Fibroblast of the conjunctiva (primary cell): Measurements from ENCODE around the gene FAM241B.

Experiments
- DNase-seq: peaks from one replicate; pipeline ENCODE4 v3.0.0-alpha.2; 2010; ENCODE audit warnings: low read depth

FAM241B gene

DNA sequence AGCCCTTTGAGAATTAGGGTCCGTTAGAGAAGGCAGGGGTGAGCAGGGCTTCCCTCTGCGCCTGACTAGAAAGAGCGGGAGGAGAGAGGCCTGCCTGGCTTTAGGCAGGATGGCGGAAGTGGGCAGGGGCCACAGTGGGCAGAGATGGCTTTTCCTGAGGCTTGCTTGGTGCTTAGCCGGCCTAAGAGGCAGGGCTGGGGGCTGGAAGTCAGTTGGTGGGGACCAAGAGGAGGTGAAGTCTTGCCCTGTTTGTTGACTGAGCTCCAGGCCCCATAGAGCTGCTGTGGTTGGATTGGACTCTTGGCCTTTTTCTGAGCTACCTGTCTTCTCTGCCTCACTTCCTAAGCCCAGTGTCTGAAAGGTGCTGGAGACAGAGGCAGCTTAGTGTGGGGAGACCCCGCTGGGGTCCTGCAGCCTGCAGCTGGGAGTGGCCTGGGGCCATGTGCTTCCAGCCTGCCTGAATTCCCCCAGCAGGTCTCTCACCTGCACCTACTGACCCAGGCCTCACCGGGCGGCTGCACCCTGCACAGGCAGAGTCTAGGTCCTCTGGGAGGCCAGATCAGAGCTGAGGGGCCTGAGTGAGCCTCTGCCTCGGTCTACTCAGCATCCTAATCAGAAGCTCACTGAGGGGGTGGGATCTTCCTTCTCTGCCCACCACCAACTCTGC, 4.8 kb downstream of the FAM241B start:
- no peak for DNase-seq

DNA sequence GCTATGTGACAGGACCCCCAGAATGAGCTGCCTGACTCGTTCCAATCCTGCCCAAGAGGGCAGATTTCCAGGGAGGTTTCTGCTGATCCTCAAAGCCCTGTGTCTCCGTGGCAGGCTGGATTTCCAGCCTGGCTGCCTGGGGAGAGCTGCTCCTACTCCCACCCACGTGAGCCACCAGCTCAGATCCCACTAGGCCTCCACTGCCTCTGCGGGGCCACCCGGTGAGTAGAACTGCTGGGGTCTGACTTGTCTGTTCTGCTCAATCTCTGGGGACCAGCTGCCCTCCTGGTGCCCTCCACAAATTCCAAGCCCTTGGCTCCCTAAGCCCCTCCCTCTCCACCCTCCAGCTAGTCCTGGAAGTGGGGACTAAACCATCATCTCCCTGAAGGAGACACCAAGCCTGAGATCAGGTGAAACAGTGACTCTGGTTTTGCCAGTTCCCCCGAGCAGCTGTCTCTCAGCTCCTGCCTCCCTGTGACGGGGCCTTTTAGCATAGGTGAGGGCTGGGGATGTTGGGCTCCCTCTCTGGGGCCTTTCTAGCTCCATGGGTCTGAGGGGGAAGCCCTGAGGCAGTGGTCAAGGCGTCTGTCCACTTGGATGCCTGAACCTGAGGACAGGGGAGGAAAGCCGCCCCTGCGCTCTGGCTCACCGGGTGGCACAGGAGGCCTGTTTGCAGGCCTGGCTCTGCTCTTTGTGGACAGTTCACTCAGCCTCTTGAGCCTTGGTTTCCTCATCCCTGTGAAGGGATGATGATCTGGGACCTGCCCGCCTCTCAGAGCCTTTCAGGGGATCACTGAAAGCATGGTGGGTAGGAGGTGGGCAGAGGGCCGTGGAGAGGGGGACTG, 5.6 kb downstream of the FAM241B start:
- DNase-seq: no peak

DNA sequence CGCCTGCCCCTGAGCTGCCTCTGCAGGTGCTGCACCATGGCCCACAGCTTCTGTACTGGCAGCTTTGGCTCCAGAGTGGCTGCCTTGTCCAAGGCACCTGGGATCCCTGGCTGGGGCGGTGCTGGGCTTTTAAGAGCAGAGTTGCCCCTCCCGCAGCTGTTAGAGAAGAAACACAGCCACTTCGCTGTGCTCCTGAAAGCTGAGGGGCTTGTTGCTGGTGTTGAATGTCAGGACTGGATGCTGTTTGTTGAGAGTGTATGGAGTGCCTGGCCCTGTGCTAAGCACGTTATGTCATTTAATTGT, 6.2 kb downstream of the FAM241B start:
- no peak for DNase-seq

DNA sequence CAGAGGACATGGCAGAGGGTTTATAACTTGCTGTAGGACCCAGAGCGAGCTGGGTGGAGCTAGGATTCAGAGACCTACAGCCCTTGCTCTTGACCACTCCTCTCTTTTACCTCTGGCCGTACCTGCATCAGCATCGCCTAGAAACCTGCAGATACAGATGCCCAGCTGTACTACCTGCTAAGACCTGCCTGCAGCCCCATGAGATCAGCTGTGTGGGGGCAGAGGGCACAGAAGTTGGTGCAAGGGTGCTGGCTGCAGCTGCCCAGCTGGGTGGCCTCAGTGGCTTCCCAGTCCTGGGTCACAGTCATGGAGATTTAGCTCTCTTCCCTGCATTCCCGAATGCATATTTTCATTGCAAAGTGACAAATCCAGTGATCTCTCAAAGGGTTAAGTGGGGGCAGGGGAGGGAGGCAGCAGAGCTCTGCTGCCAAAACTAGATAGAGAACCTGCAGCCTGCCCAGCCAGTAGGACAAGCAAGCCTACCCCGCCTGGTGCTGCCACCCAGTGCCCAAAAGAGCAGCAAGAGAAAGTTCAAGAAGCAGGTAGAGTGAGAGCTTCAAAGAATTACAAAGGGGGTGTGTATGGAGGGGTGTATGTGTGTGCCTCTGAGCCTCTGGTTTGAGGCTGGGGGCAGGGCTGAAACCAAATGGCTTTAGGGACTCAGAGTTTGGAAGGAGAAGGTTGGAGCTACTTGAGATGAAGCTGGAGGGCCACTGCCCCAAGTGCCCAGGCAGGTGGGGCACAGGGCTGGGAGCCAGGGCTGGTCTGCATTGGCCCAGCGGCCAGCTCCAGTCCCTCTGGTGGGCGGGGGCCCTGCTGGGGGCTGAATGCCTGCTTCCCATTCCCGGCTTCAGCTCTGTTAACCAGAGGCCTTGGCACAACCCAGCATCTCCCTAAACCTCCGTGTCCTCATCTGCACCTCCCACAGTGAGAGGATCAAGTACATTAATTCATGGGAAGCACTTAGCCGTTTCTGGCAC, 6.9 kb downstream of the FAM241B start:
- no peak for DNase-seq

DNA sequence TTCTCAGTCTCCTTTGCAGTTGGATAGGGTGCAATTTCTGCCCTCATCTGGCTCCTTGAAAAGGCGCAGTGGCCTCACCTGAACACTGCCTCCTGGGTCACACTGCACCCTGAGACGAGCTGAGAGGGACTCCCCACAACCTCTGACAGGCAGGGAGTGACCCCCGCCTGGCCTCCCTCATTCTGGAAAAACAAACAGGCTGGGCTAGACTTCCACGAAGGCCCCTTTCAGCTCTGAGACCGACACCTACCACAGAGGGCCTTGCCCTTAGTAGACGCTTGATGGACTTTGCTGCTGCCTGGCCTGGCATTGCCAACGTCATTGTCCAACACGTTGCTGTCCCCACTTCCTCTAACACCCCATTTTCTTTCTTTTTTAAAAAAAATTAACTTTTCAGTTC, 8.6 kb downstream of the FAM241B start:
- no peak for DNase-seq

DNA sequence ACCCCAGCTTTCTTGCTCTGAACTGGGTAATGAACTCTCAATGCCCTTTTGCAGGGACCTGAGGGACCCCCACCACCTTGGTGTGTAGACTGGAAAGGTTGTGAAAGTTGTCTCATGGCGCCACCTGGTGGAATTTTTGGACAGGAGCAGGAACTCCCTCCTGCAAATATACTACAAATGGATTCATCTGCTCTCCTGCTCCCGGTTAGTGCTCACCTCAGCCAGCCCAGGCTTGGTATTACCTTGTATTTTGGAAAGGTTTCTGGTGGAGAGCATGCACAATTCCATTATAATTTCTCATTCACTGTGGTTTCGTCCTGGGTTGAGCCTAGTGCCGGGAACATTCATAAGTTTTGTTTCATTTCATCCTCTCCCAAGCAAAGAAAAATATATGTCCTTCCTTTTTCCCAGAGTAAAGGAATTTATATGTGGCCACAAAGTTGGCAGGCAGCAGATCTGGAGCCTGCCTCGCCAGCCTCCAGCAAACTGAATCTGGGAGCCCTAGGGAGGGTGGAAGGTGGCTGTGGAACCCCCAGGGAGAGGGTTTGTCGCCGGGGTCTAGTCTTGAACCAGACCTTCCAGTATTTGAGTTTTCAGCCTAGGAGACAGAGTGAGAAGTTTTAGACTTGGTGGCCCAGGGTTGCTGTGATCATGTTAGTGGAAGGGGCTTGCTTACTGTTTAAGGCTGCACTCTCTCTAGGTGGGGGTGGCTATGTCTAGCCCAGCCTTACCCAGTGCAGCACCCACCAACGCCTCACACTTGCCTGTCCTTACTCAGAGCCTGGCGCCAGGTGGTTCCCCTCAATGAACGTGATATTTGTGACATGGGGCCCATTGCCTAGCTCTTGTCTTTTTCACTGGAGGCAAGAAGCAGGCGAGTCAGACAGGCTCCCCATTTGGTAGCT, 9.5 kb downstream of the FAM241B start:
- peak; percentile 42 for DNase-seq

DNA sequence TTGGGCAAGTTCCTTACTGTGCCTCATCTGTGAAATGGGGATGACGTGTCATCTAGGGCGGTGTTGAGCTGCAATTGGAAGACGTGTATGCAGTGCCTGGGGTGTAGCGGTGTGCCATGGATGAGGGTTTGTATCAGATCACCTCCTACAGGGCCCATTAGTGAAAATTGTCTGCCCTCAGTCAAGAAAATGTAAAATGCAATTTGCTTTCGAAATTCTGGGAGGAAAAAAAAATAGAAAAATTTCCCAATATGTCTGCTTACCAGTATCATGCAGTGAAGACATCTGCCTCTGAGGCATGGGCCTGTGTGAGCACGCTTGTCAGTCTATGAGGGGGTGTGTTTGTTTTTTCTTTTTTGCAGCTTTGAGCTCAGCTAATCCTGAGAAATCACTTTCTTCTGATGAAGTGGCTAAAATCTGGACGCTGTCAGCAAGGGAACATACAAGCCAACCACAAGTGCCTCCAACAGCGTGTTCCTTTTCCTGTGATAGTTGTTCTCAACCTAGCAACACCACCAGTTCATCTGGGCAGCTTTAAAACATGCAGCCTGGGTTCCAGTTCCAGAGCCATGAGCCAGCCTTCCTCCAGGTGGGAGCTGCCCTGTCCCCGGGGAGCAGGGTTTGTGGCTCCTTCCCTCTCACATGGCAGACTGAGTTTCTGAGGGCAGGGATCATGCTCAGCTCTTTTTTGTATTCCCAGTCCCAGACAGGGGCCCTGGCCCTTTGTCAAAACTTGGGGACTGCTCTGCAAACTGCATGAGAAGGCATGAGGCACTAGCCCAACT, 10.3 kb downstream of the FAM241B start:
- DNase-seq: no peak

DNA sequence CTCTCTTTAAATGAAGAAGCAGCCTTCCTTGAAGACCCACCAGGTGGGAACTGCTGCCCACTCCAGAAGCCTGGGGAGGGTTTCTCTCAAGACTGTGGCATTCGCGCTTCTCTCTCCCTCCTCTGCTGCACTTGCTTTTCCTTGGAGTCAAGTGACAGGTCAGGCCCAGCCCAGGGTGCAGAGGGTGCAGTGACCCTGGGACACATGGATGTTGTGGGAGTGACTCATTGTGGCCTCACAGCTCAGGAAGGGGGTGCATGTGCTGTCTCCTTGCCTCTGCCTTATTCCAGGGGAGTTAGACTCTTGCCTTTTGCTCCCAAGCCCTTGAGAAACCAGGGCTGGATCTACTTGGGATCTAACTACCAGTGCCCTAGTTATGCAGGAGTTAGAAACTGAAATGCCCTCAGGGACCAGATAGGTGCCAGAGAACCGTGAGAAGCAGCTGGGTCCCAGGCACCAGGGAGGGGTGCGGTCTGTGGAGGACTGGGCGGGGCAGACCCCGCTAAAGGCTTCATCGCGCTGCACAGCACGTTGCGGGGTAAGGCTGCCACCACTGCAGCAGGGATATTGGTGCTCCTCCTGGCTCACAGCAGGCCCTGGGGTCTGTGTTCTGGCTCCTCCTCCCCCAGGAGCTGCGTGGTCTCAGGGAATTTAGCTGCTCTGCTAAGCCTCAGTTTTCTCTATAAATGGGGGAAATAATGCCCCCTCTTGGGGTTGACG, 11.4 kb downstream of the FAM241B start:
- no peak for DNase-seq

DNA sequence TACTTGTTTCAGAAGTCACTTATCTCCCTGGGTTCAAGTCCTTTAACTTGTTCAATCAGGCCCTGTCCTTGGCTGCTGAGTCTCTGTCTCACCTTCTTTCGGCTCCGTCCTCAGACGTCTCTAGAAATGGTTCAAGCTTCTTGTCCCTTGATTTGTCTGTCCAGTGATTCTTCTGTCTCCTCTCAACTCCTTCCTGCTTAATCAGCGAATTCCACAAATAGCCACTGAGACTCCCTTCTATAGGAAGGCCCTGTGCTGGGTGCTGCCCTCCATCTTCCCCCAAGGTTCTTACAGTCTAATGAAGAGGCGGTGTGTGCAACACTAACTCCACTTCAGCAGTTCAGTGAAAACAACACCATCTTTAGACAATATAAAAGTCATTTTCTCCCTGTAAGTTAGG, 12.7 kb downstream of the FAM241B start:
- DNase-seq: no peak

DNA sequence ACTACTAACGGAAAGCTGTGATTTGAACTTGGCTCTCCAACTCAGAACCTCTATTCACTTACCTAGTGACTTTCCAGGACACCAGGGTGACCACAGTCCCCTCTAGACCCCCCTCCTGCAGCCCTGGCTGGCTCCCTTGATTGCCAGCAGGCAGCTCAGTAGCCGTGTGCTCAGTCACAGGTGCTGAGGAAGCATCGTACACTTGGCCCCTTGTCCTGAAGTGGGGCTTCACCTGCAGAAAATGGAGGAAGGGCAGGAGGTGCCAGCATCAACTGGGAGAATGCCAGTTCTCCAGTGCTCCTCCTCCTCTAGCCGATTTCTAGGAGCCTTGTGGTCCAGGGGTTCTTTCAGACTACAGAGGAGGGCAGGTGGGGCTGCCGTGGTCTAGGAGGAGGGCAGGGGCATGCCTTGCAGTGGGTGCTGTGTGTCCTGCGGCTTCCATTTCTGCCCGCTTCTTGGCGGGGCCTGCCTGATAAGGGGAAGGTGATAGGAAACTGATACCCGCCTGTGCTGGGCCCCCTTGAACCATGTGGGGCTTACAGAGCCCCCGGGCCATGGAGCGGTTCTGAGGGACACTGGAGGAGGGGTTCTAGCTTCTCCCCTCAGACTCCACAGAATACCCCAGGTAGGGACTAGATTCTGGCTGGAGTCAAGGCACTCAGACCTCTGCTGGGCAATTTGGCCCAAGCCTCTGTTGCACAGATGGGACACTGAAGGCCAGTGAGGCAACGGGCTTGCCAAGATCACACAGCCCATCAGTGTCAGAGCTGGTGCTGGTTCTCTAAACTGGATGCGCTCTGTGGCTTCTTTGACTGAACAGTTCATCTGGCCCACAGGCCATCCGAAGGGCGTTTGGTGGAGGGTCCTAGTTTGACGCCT, 14.0 kb downstream of the FAM241B start:
- DNase-seq: no peak

DNA sequence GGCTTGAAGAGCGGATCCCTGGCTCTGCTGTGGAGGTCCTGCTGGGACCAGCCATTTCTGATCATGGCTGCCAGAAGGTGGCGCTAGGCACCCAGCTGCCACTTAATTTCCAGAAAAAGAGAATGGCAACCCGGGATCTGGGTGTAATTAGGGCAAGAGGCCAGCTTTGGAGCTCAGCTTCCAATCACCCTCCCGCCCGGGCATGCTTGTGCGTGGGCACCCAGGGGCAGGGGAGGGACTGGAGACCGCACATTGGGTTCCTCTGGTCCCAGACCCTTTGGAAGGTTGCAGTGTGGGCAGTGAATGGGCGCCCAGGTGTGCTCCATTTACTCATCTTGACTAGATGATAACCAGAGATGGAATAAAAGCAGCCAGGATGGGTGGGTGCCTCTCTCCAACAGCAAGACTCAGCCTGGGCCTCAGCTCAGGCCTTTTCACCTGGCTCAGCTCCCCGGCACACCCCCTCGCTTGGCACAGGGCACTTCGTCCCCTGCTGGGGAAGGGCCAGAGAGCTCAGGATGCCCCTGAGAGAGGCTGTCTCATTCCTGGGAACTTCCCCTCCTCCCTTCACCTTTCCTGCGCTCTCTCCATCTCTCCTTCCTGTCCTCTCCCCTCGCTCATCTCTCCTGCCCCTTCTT, 14.7 kb downstream of the FAM241B start:
- DNase-seq: peak; percentile 22

DNA sequence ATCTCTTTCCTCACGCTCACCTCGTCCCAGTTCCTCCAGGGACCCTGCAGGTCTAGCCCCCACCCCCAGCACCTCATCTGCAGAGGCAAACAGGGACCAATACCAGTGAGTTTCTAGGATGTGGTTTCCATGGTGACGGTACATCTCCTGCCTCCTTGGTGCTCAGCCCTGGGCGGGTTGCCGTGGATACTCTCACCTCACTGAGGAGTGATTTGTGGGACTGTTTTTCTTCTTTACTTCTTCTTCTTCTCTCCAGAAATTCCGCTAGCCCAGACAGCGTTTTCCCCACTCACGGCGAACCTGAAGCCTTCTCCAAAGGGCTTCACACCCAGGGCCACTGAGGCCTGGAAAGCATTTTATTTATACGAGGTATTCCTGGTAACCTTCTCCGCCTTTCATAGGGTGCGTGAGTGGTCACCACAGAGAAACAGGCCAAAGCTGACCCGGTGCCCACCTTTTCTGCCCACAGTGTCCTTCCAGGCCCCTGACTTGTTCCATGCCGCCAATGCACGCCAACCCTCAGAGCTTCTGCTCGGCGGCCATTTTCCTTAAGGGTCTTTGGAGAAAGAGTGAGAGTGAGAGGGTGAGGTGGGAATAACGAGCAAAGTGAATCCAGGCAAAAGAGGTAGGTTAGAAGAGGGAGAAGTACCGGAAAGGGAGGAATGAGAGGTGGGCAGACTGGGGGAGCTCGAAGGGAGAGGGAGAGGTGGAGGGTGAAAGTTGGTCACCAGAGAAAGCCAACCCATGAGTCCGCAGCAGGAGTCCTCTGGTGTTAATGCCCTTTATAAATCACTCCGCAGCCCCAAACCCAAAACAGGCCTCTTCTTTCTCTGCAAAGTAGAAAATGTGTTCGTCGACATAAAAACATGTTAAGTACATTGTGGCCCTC, 15.5 kb downstream of the FAM241B start:
- no peak for DNase-seq

DNA sequence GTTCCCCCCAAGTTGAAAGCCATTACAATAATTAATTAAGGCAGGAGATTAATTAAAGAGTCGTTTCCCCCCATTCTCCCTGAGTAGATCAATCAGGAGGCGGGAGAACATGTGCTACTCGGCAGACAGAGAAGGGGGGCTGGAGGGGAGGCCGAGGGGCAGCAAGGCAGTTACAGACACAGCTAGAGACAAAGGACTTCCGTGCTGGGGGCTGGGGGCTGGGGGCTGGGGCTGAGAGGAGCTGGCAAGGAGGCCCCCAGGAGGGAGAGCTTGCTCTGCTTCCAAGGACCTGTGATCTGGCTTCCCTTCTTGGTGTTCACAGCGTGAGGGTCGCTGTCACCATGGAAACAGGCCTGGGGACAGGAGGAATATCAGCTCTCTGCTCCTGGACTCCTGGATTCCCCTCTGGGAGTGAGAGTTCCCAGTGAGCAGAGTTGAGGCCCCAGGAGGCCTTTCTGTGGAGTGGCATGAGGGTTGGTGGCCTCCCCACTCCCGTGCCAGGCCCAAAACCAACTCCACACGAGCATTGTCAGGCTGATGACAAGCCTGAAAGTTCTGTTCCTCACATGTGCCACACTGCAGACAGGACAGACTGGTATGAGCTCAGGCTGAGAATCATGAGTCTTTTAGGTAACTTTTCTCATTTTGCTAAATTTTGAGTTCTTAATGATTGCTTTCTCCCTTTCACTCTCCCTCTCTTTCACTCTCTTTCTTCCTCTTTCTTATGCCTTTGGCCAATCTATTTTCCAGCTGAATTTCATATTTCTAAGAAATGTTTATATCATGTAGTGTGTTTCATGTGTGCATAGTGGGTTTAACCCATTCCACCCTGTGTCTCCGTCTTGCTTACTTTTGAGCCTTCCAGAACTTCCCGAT, 16.4 kb downstream of the FAM241B start:
- DNase-seq: no peak

DNA sequence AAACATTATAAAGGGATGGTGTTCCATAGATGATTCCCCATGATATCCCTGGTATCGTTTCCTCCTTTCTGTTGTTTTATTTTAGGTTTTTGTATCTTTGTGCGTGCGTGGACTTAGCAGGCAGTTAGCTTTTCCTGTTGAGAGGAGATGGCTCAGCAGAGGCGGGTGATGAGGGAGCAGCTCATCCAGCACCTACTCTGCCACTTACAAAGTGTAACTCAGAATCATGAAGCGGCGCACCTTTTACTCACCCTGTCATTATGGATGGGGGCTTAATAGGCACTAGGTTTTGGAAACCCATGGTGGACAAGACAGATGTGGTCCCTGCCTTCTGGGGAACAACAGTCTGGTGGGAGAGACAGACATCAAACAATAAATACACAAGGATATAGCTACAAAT, 17.1 kb downstream of the FAM241B start:
- DNase-seq: no peak

DNA sequence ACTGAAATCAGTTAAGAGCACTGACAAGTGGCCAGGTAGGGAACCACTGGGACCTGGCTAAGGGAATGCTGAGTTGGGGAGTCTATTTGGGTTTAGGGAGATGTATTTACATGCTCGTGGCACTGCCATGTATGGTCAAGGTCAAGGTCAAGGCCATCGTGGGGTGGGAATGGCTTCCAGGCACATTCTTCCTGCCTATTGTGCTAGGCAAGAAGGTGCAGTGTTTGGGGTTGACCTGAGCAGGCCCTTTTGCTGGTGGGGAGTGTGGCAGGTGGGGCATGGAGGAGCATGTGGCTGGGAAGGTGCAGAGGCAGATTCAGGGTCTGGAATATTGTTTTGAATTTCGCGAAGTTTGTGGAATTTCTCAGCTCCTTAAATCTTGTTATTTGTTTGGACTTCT, 17.8 kb downstream of the FAM241B start:
- no peak for DNase-seq

DNA sequence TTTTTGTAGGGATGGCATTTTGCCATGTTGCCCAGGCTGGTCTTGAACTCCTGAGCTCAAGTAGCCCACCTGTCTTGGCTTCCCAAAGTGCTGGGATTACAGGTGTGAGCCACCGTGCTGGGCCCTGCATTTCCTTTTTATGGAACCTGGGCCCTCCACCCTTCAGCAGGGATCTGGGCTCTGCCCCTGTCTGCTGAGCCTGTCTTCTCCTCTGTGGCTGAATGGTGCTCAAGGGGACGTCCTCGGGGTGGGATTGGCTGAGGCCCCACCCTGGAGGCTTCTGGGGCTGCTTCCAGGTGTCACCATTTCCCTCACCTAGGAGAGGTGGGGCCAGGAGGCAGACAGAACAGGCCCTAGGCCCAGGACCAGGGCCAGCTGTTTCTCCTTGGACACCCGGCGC, 18.4 kb downstream of the FAM241B start:
- DNase-seq: no peak
